ENCODE results near the gene TRH. TPM values are rescaled to one million over a fixed set of nuclear protein-coding genes. Genes with fewer than 3 reads are reported as not detected.
A peak's percentile ranks its signal among the peaks of the same experiment; 100 is the strongest.

Gene TRH
- total RNA-seq, 2 donors from 2014 or later = not detected

- peaks cover 8% of the 10 kb centered on the region for H3K4me1 Mint-ChIP-seq
- peaks cover 7% of the 10 kb centered on the region for H3K36me3 Mint-ChIP-seq (ENCODE audit: low read depth)
- peaks cover 69% of the 10 kb centered on the region for H3K27me3 Mint-ChIP-seq
- H3K9me3 ChIP-seq (ENCODE audit: control insufficient read depth, low read length, poor library complexity, severe bottlenecking) = no peaks in the 10 kb centered on the region
- H3K4me3 Mint-ChIP-seq = peak overlapping the region; percentile 34
- DNase-seq = no peak
- H3K27ac Mint-ChIP-seq = no peak overlapping the region
- ATAC-seq = no peak
Measured at GRCh38 chr3:129973853-129974563, 512 bp upstream of the TRH start.

- Mint-ChIP-seq H3K4me3 (peak overlapping the region; percentile 87), H3K36me3 (ENCODE audit: low read depth) (peaks cover 7% of the 10 kb centered on the region), H3K27ac (no peak overlapping the region), H3K4me1 (peaks cover 8% of the 10 kb centered on the region), H3K27me3 (peaks cover 75% of the 10 kb centered on the region)
- ATAC-seq = peak; percentile 66
- H3K9me3 ChIP-seq (ENCODE audit: control insufficient read depth, low read length, poor library complexity, severe bottlenecking) = no peaks in the 10 kb centered on the region
- DNase-seq = no peak
Measured at GRCh38 chr3:129974833-129975704, 549 bp downstream of the TRH start.

DNA sequence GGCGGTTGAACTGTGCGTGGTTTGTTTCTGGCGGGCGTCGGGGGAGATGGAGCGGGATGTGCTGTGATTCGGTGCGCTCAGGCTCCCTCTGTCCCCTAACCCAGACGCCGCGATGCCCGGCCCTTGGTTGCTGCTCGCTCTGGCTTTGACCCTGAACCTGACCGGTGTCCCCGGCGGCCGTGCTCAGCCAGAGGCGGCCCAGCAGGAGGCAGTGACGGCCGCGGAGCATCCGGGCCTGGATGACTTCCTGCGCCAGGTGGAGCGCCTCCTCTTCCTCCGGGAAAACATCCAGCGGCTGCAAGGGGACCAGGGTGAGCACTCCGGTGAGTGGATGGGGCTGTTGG lies 1.2 kb downstream of the TRH start:
- peaks cover 8% of the 10 kb centered on the region for H3K4me1 Mint-ChIP-seq
- H3K27me3 Mint-ChIP-seq = peaks cover 77% of the 10 kb centered on the region
- no peak for DNase-seq
- no peaks in the 10 kb centered on the region for H3K9me3 ChIP-seq (ENCODE audit: control insufficient read depth, low read length, poor library complexity, severe bottlenecking)
- H3K27ac Mint-ChIP-seq = no peak overlapping the region
- peaks cover 5% of the 10 kb centered on the region for H3K36me3 Mint-ChIP-seq (ENCODE audit: low read depth)
- peak overlapping the region; percentile 80 for H3K4me3 Mint-ChIP-seq
- ATAC-seq = no peak

- no peaks in the 10 kb centered on the region for H3K9me3 ChIP-seq (ENCODE audit: control insufficient read depth, low read length, poor library complexity, severe bottlenecking)
- ATAC-seq = no peak
- peaks cover 5% of the 10 kb centered on the region for H3K36me3 Mint-ChIP-seq (ENCODE audit: low read depth)
- no peak for DNase-seq
- H3K4me3 Mint-ChIP-seq = peak overlapping the region; percentile 80
- peaks cover 71% of the 10 kb centered on the region for H3K27me3 Mint-ChIP-seq
- H3K4me1 Mint-ChIP-seq = peaks cover 8% of the 10 kb centered on the region
- no peak overlapping the region for H3K27ac Mint-ChIP-seq
Measured at GRCh38 chr3:129976286-129976685, 1.8 kb downstream of the TRH start.

DNA sequence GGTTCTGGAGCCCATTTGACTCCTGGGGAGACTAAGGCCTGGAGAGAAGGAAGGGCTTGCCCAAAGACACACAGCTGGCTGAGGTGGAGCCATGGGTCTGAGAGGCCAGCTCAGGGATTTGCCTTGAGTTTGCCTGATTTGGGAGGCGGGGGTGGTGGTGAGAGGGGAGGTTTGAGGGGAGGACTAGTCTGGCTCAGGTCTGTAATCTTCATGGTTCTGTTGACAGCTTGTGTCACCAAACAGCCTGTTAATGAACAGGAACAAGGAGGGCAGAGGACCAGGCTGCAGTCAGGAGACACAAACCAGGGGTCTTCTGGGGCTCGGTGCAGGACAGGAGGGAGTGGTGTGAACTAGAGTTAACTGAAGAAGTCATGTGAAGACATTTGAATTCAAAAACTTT lies 3.6 kb downstream of the TRH start:
- Mint-ChIP-seq H3K36me3 (ENCODE audit: low read depth) (peaks cover 3% of the 10 kb centered on the region), H3K27me3 (peaks cover 70% of the 10 kb centered on the region), H3K4me1 (peaks cover 8% of the 10 kb centered on the region), H3K4me3 (no peak overlapping the region), H3K27ac (no peak overlapping the region)
- no peak for DNase-seq
- no peaks in the 10 kb centered on the region for H3K9me3 ChIP-seq (ENCODE audit: control insufficient read depth, low read length, poor library complexity, severe bottlenecking)
- ATAC-seq = no peak

DNA sequence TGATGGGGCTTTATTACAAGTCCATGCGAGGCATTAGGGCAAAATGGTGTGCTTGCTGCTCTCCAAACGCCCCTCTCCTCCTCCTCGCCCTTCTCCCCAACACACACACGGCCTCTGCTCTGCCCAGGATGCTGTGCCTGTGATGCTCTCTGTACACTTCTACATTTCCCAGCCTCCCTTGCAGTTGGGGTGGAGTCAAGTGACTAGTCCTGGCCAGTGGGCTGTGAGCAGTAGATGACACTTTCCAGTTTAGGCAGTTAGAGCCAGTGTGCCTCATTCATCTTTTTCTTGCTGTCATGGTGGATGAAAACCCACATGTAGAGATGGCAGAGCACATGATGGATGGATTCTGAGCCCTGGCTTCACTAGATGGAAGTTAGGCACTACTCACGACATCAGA lies 5.4 kb downstream of the TRH start:
- no peak overlapping the region for H3K27ac Mint-ChIP-seq
- H3K4me3 Mint-ChIP-seq = no peak overlapping the region
- no peaks in the 10 kb centered on the region for H3K9me3 ChIP-seq (ENCODE audit: control insufficient read depth, low read length, poor library complexity, severe bottlenecking)
- peaks cover 70% of the 10 kb centered on the region for H3K27me3 Mint-ChIP-seq
- ATAC-seq (no peak), DNase-seq (no peak)
- peaks cover 5% of the 10 kb centered on the region for H3K4me1 Mint-ChIP-seq
- H3K36me3 Mint-ChIP-seq (ENCODE audit: low read depth) = no peaks in the 10 kb centered on the region

GRCh38 chr3:129983561-129983960 lies 9.0 kb downstream of the TRH start:
- H3K9me3 ChIP-seq (ENCODE audit: control insufficient read depth, low read length, poor library complexity, severe bottlenecking) = no peaks in the 10 kb centered on the region
- Mint-ChIP-seq H3K36me3 (ENCODE audit: low read depth) (no peaks in the 10 kb centered on the region), H3K4me1 (no peaks in the 10 kb centered on the region), H3K27ac (no peak overlapping the region), H3K27me3 (peaks cover 34% of the 10 kb centered on the region), H3K4me3 (no peak overlapping the region)
- DNase-seq (no peak), ATAC-seq (no peak)

GRCh38 chr3:129984125-129984524 lies 9.6 kb downstream of the TRH start:
- DNase-seq (no peak), ATAC-seq (no peak)
- Mint-ChIP-seq H3K27ac (no peak overlapping the region), H3K4me1 (no peaks in the 10 kb centered on the region), H3K4me3 (no peak overlapping the region), H3K27me3 (peaks cover 28% of the 10 kb centered on the region), H3K36me3 (ENCODE audit: low read depth) (no peaks in the 10 kb centered on the region)
- no peaks in the 10 kb centered on the region for H3K9me3 ChIP-seq (ENCODE audit: control insufficient read depth, low read length, poor library complexity, severe bottlenecking)

GRCh38 chr3:129985113-129985512 lies 10.6 kb downstream of the TRH start:
- H3K9me3 ChIP-seq (ENCODE audit: control insufficient read depth, low read length, poor library complexity, severe bottlenecking) = no peaks in the 10 kb centered on the region
- no peak for DNase-seq
- Mint-ChIP-seq H3K4me3 (no peak overlapping the region), H3K4me1 (peaks cover 2% of the 10 kb centered on the region), H3K27ac (no peak overlapping the region), H3K27me3 (peaks cover 28% of the 10 kb centered on the region), H3K36me3 (ENCODE audit: low read depth) (no peaks in the 10 kb centered on the region)
- ATAC-seq = no peak

- no peaks in the 10 kb centered on the region for H3K36me3 Mint-ChIP-seq (ENCODE audit: low read depth)
- no peak overlapping the region for H3K27ac Mint-ChIP-seq
- DNase-seq (no peak), ATAC-seq (no peak)
- no peaks in the 10 kb centered on the region for H3K9me3 ChIP-seq (ENCODE audit: control insufficient read depth, low read length, poor library complexity, severe bottlenecking)
- no peak overlapping the region for H3K4me3 Mint-ChIP-seq
- H3K27me3 Mint-ChIP-seq = peaks cover 33% of the 10 kb centered on the region
- H3K4me1 Mint-ChIP-seq = peaks cover 3% of the 10 kb centered on the region
Measured at GRCh38 chr3:129988429-129988828, 13.9 kb downstream of the TRH start.

- H3K27me3 Mint-ChIP-seq = peaks cover 43% of the 10 kb centered on the region
- ATAC-seq (no peak), DNase-seq (no peak)
- H3K27ac Mint-ChIP-seq = no peak overlapping the region
- H3K4me1 Mint-ChIP-seq = peaks cover 5% of the 10 kb centered on the region
- no peaks in the 10 kb centered on the region for H3K36me3 Mint-ChIP-seq (ENCODE audit: low read depth)
- H3K9me3 ChIP-seq (ENCODE audit: control insufficient read depth, low read length, poor library complexity, severe bottlenecking) = no peaks in the 10 kb centered on the region
- no peak overlapping the region for H3K4me3 Mint-ChIP-seq
Measured at GRCh38 chr3:129989414-129989813, 14.9 kb downstream of the TRH start.

DNA sequence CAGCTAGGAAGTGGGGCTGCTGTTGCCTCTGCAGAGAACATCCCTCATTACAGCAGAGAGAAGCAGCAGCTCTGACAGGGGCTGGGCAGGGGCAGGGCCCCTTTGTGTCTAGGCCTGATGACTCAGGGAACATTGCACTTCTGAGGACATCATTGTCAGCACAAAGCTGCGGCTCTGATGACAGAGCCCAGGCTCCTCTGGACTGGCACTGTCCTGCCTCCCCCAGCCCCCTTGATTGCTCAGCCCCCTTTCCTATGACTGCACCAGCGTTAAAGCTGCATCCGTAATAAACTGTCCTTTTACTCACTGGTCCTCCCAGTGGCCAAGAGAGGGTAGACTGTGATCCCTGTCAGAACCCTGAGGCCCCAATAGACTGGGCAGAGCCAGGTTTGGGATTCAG lies 18.3 kb downstream of the TRH start:
- peaks cover 5% of the 10 kb centered on the region for H3K4me1 Mint-ChIP-seq
- H3K9me3 ChIP-seq (ENCODE audit: control insufficient read depth, low read length, poor library complexity, severe bottlenecking) = no peaks in the 10 kb centered on the region
- DNase-seq (no peak), ATAC-seq (no peak)
- H3K27ac Mint-ChIP-seq = no peak overlapping the region
- H3K4me3 Mint-ChIP-seq = no peak overlapping the region
- H3K27me3 Mint-ChIP-seq = peaks cover 51% of the 10 kb centered on the region
- H3K36me3 Mint-ChIP-seq (ENCODE audit: low read depth) = no peaks in the 10 kb centered on the region

- Mint-ChIP-seq H3K36me3 (ENCODE audit: low read depth) (peaks cover 3% of the 10 kb centered on the region), H3K27me3 (peaks cover 50% of the 10 kb centered on the region)
- ATAC-seq = no peak
Measured at GRCh38 chr3:129994883-129995559, 20.5 kb downstream of the TRH start.

More at GRCh38 chr3:129994883-129995559, 20.5 kb downstream of the TRH start:
- no peak overlapping the region for H3K27ac Mint-ChIP-seq
- no peak for DNase-seq
- H3K9me3 ChIP-seq (ENCODE audit: control insufficient read depth, low read length, poor library complexity, severe bottlenecking) = no peaks in the 10 kb centered on the region
- peaks cover 3% of the 10 kb centered on the region for H3K4me1 Mint-ChIP-seq
- no peak overlapping the region for H3K4me3 Mint-ChIP-seq

Measured in T-helper 17 cell (primary cell).